ENCODE measurements around the gene GALNT9.
"Not testable (repeated sequence)": the region's sequence is repeated elsewhere in the genome, so short reads cannot be mapped to it uniquely, and the experiment has no call there.

Gene GALNT9

GRCh38 chr12:132229193-132229760, 100.1 kb downstream of the GALNT9 start:
- no peak for DNase-seq

DNA sequence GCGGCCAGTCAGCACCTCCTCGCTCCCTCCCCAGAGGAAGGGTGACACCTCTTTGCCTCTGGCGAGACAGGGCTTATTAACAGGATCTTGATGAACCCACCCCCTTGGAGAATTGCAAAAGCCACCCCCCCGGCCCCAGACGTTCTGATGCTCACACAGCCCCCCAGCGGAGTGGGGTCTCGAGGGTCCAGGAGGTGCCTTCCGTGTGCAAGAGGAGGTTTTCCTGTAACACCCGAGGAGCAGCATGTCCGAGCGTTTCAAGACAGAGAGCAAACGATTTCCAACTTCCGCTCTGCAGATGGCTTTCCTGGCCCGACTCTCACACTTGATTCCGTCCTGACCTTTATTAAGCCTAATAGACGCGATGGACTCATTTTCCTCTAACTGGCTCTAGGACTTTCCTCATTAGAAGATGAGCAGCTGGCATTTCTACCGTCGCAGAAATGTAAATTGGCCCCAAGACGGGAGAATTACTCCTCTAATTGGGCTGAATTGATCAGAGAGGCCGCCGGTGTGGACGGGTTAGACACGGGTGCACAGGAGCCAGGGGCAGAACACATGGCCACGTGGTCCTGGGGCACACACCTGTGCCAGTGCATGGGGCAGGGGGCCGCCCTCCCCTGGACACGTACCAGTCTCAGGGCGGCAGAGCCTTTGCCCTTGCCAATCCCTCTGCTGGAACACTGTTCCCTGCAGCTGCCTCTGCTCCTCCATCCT, 100.8 kb downstream of the GALNT9 start:
- no peak for DNase-seq

DNA sequence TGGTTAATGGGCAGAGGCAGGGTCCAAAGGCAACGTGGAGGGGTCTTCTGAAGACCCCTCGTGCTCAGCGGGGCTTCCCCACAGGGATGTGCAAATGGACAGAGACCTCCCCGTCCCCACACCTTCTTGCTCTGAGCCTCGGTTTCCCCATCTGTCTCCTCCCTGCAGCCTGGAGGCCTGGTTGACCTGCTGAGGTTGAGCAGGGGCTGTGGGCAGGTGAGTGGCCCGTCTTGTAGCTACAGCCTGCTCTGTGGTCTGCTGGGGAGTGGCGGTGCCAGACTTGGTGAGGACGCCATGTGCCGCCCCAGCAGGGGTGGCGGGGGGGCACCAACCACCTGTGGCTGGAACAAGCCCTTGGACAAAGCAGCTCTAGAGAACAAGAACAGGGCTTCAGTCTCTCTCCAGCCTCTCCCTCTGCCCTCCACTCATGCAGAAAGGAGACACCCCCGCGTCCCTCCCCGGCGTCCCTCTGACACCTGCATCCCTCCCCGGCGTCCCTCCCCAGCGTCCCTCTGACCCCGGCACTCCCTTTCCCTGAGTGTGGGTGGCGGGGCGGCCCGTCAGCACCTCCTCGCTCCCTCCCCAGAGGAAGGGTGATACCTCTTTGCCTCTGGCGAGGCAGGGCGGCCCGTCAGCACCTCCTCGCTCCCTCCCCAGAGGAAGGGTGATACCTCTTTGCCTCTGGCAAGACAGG, 101.5 kb downstream of the GALNT9 start:
- DNase-seq: no peak

DNA sequence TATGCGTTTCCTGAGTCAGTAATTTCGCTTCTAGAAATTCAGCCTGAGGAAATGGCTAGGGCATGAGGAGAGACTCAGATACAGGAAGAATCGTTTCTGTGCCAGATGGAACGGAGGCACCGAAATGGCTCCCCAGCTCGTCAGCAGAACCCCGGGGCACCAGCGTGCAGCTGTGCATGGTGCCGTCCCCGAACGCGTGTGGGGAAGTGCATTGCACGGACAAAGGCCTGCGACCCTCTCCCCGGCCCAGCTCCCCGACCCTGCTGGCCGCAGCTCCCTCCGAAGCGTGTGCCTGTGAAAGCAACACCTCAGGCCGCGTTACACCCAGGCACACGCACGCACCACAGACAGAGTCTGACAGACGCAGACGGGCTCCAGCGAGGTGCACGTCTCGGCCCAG, 102.3 kb downstream of the GALNT9 start:
- no peak for DNase-seq

- DNase-seq: no peak
Observed at GRCh38 chr12:132226604-132227003, 102.8 kb downstream of the GALNT9 start.

DNA sequence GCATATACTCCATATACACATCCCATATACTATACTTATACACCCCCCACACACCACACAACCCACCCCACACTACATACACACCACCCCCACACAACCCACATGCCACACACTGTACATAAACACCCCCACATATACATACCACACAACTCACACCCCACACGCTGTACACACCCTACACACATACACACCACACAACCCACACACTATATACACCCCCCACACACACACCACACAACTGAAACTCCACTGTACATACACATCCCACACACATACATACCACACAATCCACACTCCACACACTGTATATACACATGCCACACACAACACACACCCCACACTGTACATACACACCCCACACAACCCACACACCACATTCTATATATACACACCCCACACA, 104.2 kb downstream of the GALNT9 start:
- DNase-seq: no peak

DNA sequence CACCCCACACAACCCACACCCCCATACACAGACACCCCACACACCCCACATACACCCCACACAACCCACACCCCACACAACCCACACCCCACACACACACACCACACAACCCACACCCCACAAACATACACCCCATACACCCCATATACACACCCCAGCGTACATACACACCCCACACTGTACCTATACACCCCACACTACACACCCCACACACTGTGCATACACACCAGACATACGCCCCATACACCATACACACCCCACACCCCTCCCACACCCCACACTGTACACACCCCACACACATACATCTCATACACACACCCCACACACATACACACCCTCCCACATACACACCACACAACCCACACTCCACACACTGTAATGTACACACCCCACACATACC, 104.9 kb downstream of the GALNT9 start:
- DNase-seq: no peak

- DNase-seq: no peak
Observed at GRCh38 chr12:132222808-132223173, 106.6 kb downstream of the GALNT9 start.

- DNase-seq: no peak
Observed at GRCh38 chr12:132222096-132222807, 107.1 kb downstream of the GALNT9 start.

DNA sequence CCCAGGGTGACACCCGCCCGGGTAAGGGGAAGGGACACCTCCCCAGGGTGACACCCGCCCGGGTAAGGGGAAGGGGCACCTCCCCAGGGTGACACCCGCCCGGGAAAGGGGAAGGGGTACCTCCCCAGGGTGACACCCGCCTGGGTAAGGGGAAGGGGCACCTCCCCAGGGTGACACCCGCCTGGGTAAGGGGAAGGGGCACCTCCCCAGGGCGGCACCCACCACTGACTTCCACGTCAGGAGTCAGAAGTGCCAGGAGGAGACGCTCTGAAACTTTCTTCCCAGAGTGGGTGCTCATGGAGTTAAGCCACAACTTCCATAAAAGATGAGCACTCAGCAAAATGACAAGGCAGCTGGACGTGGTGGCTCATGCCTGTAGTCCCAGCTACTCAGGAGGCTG, 109.6 kb downstream of the GALNT9 start:
- not testable (repeated sequence) for DNase-seq

DNA sequence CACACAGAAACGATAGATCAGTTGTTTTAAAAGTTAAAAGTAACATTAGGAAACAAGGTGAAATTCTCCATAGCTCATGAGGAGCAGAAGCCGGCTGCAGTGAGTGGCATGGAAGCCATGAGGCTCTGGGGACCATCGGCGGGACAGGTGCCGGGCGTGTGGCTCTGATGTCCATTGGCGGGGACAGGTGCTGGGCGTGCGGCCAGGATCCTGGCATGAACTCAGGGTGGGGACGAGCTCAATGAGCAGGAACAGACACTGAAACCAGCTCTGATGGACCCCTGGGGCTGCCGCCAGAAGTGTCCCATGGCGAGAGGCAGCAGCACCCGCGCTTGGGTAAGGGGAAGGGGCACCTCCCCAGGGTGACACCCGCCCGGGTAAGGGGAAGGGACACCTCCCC, 110.1 kb downstream of the GALNT9 start:
- no peak for DNase-seq

DNA sequence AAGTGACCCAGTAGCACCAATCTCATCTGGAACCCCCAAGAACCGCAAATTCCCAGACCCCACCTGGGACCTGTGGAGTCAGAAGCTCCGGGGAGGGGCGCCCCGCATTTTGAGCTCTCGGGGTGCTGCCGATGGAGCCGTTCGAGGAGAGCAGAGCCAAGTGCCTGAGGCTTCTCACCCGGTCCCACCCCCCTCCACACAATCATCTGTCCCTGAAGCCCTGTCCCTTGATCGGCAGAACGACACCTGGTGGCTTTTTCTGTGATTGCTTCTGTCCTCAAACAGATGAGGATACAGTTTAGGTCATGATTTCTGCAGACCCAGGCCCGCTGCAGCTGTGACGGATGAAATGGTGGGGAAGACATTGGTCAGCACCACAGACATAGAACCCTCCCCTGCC, 110.5 kb downstream of the GALNT9 start:
- DNase-seq: no peak

- DNase-seq: no peak
Observed at GRCh38 chr12:132218527-132218875, 110.9 kb downstream of the GALNT9 start.

- no peak for DNase-seq
Observed at GRCh38 chr12:132217800-132218526, 111.4 kb downstream of the GALNT9 start.

DNA sequence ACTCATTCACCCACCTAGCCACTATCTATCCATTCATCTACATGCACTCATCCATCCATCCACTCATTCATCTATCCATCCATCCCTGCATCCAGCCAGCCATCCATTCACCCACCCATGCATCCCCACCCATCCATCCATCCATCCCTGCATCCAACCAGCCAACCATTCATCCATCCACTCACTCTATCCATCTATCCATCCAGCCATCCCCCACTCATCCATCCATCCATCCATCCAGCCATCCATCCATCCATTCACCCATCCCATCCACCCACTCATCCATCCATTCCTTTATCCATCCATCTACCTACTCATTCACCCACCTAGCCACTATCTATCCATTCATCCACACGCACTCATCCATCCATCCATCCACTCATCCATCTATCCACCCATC, 112.0 kb downstream of the GALNT9 start:
- DNase-seq: no peak

- DNase-seq: no peak
Observed at GRCh38 chr12:132216354-132216987, 112.9 kb downstream of the GALNT9 start.

- DNase-seq: no peak
Observed at GRCh38 chr12:132215299-132215989, 113.9 kb downstream of the GALNT9 start.

DNA sequence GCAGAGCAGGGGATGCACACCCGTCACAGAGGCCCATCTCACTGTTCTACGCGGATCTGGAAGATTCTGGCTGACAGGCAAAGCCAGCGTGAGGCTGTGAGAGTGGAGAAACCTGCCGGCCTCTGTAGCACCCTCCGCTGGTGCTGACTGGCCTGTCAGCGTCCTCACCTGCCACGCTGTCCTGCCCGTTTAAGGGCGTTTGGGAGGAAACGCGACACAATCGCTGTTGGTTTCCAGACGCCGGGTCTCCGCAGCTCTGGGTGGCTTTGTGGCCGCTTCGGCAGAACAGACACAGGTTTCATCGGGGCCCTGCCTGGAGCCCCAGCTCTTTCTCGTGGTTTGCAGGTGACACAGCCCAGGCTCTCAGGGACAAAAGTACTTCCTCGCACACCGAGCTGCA, 114.5 kb downstream of the GALNT9 start:
- DNase-seq: no peak

GRCh38 chr12:132214161-132214476, 115.3 kb downstream of the GALNT9 start:
- no peak for DNase-seq

- no peak for DNase-seq
Observed at GRCh38 chr12:132213359-132214160, 115.8 kb downstream of the GALNT9 start.

GRCh38 chr12:132211816-132212215, 117.6 kb downstream of the GALNT9 start:
- DNase-seq: no peak
